Stimulated activated naive CD8-positive, alpha-beta T cell treated with anti-CD3 and anti-CD28 coated beads, Interleukin-15, Interleukin-2, amounts not matched to agents 100 ng/mL and 50 ng/mL, for 24 hours (primary cell): ENCODE results near the gene POLR2J3.
"Not testable (repeated sequence)": the region's sequence is repeated elsewhere in the genome, so short reads cannot be mapped to it uniquely, and the experiment has no call there.

ENCODE experiments used
- H3K27ac Mint-ChIP-seq: one replicate; pipeline ENCODE4 v1.8.0; 2021; ENCODE audit warnings: mild to moderate bottlenecking, mixed read lengths
- H3K27me3 Mint-ChIP-seq: one replicate; pipeline ENCODE4 v1.8.0; 2021; ENCODE audit warnings: mixed read lengths
- H3K36me3 Mint-ChIP-seq: one replicate; pipeline ENCODE4 v1.8.0; 2021; ENCODE audit warnings: low read depth, mixed read lengths
- H3K4me1 Mint-ChIP-seq: one replicate; pipeline ENCODE4 v1.8.0; 2021; ENCODE audit warnings: low read depth, mixed read lengths
- H3K4me3 Mint-ChIP-seq: one replicate; pipeline ENCODE4 v1.8.0; 2021; ENCODE audit warnings: mild to moderate bottlenecking, mixed read lengths
- H3K9me3 Mint-ChIP-seq: one replicate; pipeline ENCODE4 v1.8.0; 2021; ENCODE audit warnings: mixed read lengths

Gene POLR2J3

DNA sequence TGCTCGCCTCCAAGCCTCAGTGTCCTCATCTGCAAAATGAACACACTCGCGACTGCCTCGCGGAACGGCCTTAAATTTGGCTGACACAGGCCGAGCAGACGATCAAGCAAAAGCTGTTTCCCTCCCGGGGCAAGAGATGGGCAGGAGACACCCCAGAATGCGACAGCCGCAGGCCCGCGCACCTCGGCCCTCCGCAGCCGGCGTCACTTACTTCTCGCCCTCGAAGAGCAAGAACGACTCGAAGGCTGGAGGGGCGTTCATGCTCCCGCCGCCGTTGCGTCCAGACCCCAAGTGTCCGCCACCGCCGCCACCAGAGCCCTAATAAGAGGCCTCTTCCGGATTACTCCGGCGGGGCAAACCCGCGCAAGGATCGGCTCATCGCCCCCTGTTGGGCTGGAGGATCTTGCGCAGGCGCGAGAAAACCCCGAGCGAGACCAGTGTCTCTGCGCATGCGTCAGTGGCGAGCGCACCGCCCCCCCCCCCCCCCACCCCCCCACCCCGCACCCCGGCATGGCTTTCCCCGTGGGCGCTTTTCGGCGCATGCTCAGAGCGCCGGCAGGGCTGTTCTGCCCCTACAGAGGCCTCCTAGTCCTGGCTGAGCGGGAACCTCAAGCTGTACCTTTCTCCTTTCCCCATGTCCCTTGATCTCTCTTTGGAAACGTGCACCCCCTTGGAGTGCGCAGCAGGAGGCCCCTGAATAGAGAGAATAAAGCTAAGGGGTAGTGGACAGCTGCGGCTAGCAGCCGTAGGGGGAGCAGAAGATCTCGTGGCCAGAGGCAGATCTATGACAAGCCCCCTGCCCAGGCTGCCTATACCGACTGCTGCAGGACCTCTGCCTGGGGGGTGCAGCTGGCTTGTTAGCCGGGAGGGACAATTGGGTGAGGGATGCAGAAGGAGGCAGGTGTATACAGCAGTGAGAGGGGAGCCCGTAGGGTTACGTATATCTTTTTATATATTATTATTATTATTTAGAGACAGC, at the start of gene POLR2J3:
POLR2J3 (minus strand) TSS at position 323 of the 979 bp plus-strand sequence; CDS start at position 261, 62 bp downstream.
- not testable (repeated sequence) for H3K9me3 Mint-ChIP-seq, H3K27me3 Mint-ChIP-seq, H3K4me1 Mint-ChIP-seq, H3K36me3 Mint-ChIP-seq
- Mint-ChIP-seq H3K27ac (peak within 1 kb of the TSS; percentile 75), H3K4me3 (peak within 1 kb of the TSS; percentile 86)

GRCh38 chr7:102618122-102618521, 45.7 kb upstream of the POLR2J3 start:
- not testable (repeated sequence) for H3K36me3 Mint-ChIP-seq, H3K27ac Mint-ChIP-seq, H3K4me1 Mint-ChIP-seq, H3K27me3 Mint-ChIP-seq, H3K4me3 Mint-ChIP-seq, H3K9me3 Mint-ChIP-seq

- not testable (repeated sequence) for H3K27me3 Mint-ChIP-seq, H3K27ac Mint-ChIP-seq, H3K36me3 Mint-ChIP-seq, H3K4me3 Mint-ChIP-seq, H3K9me3 Mint-ChIP-seq, H3K4me1 Mint-ChIP-seq
These were observed 44.2 kb upstream of the POLR2J3 start, which contains the start of gene RASA4 for GRCh38 chr7:102616507-102617125. Gene RASA4 (minus strand): TSS chr7:102616756. CDS start chr7:102616689, 67 bp downstream.

DNA sequence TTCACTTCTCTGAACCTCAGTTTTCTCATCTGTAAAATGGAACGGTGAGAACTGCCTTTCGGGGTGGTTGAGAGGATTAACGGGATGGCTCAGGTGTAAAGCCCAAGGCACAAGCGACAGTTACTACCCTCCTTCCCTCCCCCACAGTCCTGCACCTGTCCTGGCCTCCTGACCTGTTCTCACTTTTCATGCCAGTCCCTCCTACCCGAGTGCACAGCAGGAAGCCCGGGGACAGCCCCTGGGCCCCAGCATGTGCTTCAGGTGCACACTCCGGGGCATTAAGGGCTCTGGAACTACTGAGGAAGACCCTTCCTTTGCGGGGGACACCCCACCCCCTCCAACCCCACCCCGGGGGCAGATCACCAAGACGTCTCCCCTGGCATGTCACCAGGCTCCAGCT, 43.5 kb upstream of the POLR2J3 start:
- H3K4me1 Mint-ChIP-seq, H3K27ac Mint-ChIP-seq, H3K4me3 Mint-ChIP-seq, H3K27me3 Mint-ChIP-seq, H3K9me3 Mint-ChIP-seq, H3K36me3 Mint-ChIP-seq: not testable (repeated sequence)

DNA sequence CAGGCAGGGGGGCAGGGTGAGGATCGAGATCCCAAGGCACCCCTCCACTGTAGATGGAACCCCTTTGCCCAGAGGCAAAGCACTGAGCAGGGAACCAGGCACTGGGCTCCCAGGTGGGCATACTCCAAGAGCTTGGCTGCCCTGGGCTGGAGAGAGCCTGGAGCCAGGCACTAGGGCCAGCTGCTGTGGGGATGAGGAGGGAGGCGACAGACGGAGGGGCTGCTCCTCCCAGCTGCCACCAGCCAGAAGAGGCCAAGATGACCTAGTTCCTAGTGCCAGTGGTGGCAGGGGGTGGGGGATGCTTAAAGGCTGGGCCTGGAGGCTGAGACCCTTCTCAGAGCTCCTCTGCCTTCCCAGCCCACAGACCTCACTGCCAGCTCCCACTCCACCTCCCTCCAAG, 42.5 kb upstream of the POLR2J3 start:
- not testable (repeated sequence) for H3K4me1 Mint-ChIP-seq, H3K36me3 Mint-ChIP-seq, H3K27me3 Mint-ChIP-seq, H3K27ac Mint-ChIP-seq, H3K4me3 Mint-ChIP-seq, H3K9me3 Mint-ChIP-seq

GRCh38 chr7:102614346-102614697, 41.9 kb upstream of the POLR2J3 start:
- H3K4me1 Mint-ChIP-seq, H3K9me3 Mint-ChIP-seq, H3K27ac Mint-ChIP-seq, H3K27me3 Mint-ChIP-seq, H3K36me3 Mint-ChIP-seq, H3K4me3 Mint-ChIP-seq: not testable (repeated sequence)

- H3K9me3 Mint-ChIP-seq, H3K4me3 Mint-ChIP-seq, H3K27me3 Mint-ChIP-seq, H3K27ac Mint-ChIP-seq, H3K36me3 Mint-ChIP-seq, H3K4me1 Mint-ChIP-seq: not testable (repeated sequence)
These were observed 41.4 kb upstream of the POLR2J3 start for GRCh38 chr7:102613575-102614345.

GRCh38 chr7:102611675-102612325, 39.4 kb upstream of the POLR2J3 start:
- not testable (repeated sequence) for H3K27me3 Mint-ChIP-seq, H3K27ac Mint-ChIP-seq, H3K4me1 Mint-ChIP-seq, H3K36me3 Mint-ChIP-seq, H3K9me3 Mint-ChIP-seq, H3K4me3 Mint-ChIP-seq

DNA sequence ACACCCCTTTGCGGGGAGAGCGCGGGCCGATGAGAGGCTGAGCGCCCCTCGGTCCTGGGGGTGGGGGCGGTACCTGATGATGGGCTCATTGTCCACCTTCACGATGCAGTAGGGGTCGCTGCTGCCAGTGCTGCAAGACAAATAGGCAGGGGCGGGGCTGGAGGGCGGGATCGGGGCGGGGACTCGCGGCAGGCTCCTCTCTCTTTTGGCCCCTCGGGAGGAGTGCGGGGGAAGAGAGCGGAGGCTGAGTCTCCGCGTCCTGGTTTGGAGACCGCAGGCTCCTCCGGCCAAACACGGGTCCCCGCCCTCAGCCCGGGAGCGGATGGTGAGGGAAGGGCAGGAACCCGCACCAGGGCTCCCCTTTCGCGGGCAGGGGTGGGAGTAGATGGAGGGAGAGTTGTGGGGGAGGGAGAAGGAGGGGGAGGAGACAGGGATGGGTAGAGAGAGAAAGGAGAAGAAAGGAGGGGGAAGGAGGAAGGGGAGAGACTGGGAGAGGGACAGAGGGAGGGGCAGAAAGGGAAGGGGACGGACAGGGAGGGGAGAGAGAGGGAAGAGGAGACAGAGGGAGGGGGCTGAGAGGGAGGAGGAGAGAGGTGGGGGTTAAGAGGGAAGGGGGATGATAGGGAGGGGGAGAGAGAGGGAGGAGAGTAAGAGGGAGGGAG, 38.8 kb upstream of the POLR2J3 start:
- not testable (repeated sequence) for H3K36me3 Mint-ChIP-seq, H3K9me3 Mint-ChIP-seq, H3K27ac Mint-ChIP-seq, H3K27me3 Mint-ChIP-seq, H3K4me3 Mint-ChIP-seq, H3K4me1 Mint-ChIP-seq

GRCh38 chr7:102610441-102610840, 38.1 kb upstream of the POLR2J3 start:
- H3K4me1 Mint-ChIP-seq, H3K4me3 Mint-ChIP-seq, H3K36me3 Mint-ChIP-seq, H3K27me3 Mint-ChIP-seq, H3K27ac Mint-ChIP-seq, H3K9me3 Mint-ChIP-seq: not testable (repeated sequence)

GRCh38 chr7:102609734-102610133, 37.4 kb upstream of the POLR2J3 start:
- not testable (repeated sequence) for H3K27me3 Mint-ChIP-seq, H3K9me3 Mint-ChIP-seq, H3K36me3 Mint-ChIP-seq, H3K4me3 Mint-ChIP-seq, H3K27ac Mint-ChIP-seq, H3K4me1 Mint-ChIP-seq

DNA sequence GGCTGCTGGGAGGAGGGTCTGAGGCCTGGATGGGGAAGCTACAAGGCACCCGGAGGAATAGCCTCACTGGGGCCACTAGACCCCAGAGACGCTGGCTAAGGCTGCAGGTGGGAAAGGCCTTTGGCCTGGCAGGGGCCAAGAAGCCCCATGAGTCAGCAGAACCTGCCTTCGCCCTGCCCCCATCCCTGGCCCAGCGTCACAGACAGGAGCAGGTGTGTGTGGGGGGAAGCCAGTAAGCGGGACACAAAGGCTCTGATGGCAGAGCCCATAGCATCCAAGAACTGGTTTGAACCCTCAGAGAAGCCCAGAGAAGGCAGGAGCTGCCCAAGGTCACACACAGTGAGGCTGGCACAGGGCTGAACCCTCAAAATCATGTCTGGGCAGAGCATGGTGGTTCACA, 34.5 kb upstream of the POLR2J3 start:
- not testable (repeated sequence) for H3K4me1 Mint-ChIP-seq, H3K36me3 Mint-ChIP-seq, H3K9me3 Mint-ChIP-seq, H3K4me3 Mint-ChIP-seq, H3K27ac Mint-ChIP-seq, H3K27me3 Mint-ChIP-seq

GRCh38 chr7:102604431-102605145, 32.2 kb upstream of the POLR2J3 start:
- H3K36me3 Mint-ChIP-seq, H3K27me3 Mint-ChIP-seq, H3K27ac Mint-ChIP-seq, H3K4me1 Mint-ChIP-seq, H3K9me3 Mint-ChIP-seq, H3K4me3 Mint-ChIP-seq: not testable (repeated sequence)

DNA sequence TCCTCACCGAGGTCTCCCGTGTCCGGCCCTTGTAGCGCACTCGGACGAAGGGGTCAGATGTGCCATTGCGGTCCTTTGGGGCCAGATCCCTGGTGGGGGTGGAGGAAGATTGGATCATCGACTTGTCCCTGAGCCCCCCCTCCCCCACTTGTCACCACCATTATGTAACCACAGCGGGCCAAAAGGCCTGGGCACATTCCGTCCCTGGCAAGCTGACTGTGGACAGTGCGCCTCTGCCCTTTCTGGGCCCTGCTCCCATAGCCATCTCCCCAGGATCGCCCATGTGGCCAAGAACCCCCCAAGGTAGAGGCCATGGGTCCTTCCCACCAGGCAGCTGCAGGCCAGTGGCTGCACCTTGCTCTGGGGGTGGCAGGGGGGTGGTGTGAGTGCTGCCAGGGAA, 29.9 kb upstream of the POLR2J3 start:
- H3K27me3 Mint-ChIP-seq, H3K4me1 Mint-ChIP-seq, H3K4me3 Mint-ChIP-seq, H3K9me3 Mint-ChIP-seq, H3K27ac Mint-ChIP-seq, H3K36me3 Mint-ChIP-seq: not testable (repeated sequence)
